HG03571 (cell line): ENCODE data around the gene PIP4K2C.
"Not testable (repeated sequence)": the region's sequence is repeated elsewhere in the genome, so short reads cannot be mapped to it uniquely, and the experiment has no call there.

ENCODE experiments used
- ATAC-seq: cut with Tn5 transposase; IDR thresholded peaks from one replicate; pipeline ENCODE4 v1.9.1; 2021; ENCODE audit not compliant: unreplicated experiment

PIP4K2C gene

GRCh38 chr12:57609101-57609780, 18.2 kb downstream of the PIP4K2C start:
- no peak for ATAC-seq

DNA sequence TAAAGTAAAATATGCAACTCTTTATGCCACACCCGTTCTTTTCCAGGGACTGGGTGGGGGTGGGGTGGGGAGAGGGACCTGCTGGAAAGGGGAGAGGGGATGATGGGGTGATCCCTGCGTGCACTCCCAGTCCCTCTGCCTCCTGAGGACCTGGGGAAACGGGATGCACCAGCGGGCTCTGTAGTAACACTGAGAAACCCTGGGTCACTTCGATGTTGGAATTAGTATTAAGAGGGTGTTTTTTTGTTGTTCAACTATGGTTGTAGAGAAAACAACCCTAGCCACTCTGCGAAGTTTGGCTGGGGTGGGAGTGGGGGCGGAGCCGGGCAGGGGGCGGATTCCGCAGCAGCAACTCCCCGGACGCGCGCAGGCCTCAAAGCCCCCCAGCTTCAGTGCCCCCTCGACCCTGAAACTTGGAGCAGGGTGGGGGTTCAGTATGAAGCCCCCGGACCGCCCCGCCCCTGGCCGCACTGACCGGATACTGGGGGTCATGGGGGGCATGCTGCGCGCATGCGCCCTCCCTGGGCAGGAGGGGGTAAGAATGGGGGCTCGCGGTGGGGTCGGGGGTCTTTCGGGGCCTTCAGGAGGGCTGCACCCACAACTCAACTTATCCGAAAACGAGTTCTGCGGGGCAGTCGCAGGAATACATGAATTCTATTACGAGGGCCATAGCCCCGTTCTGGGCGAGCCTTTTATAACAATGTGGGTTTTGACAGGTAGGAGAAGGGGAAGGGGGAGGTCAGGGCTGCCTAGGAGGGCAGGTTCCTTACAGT, 19.0 kb downstream of the PIP4K2C start:
- no peak for ATAC-seq

- no peak for ATAC-seq
Observed at GRCh38 chr12:57610554-57611107, 19.6 kb downstream of the PIP4K2C start.

DNA sequence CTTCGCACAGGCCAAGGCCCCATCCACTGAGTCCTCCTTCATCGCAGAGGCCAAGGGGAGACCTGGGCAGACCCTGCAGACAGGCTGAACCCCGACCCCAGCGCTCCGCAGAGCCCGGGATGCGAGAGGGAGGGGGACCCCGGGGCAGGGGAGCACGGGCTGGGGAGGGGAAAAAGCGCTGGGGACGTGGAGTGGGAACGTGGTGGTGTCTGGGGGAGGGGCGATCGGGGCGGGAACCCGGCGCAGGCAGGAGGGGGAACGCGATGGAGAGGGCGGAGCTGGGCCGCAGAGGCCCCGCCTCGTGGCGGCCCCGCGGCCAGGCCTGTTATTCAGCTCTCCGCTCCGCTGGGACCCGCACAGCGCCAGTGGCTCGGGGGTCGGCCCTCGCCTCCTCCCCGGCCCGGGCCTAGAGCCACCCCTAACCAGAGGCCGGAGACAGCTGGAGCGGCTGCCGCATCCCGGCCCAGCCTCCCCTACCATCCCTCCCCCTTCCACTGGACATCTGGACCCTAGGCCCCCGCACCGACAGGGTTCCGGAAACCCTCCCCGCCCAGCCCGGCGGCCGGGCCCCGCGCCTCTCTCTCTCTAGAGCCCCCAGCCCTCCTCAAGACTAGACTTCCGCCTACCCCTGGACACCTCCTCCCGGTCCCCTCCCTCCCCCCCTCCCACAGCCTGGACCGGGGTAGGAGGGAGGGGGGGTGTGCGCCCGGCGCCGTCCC, 20.3 kb downstream of the PIP4K2C start, which contains the start of gene ARHGEF25:
Gene ARHGEF25 (plus strand): TSS at position 328 of the 719 bp plus-strand sequence. CDS start 460 bp downstream, outside the sequence.
- ATAC-seq = no peak

DNA sequence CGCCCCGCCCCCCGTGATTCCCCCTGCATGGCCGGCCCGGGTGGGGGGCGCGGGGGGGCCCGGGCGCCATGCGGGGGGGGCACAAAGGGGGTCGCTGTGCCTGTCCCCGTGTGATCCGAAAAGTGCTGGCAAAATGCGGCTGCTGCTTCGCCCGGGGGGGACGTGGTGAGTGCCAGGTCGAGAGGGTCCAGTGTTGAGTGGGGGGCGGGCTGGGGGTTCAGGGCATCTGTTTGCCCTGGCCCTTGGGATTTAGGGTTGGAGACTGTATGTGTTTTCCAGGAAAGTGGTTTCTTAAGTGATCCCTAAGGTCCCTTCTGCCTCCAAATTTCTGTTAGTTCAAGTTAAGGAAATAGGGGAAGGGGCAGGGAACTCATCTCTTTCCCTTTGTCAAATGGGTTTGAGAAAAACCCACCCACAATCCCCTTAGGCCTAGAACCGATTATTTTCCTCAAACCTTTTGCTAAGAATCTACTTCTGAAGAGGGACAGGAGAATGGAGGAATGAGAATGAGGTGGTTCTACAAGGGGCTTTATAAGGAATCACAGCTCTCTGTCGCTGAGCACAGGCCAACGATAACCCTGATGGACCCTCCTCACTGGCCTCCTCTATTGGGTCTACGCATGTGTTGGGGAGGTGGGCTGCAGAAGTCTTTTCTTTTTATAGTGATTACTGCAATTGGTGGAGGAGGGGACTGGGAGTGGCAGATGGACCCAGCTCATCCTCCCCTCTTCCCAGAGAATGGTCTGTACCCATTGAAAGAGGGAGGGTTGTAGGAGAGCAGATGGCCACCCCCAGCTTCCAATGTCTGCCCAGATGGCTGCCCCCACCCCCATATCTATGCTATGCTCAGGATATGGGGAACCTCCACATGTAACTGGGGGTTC, 21.1 kb downstream of the PIP4K2C start:
- no peak for ATAC-seq

DNA sequence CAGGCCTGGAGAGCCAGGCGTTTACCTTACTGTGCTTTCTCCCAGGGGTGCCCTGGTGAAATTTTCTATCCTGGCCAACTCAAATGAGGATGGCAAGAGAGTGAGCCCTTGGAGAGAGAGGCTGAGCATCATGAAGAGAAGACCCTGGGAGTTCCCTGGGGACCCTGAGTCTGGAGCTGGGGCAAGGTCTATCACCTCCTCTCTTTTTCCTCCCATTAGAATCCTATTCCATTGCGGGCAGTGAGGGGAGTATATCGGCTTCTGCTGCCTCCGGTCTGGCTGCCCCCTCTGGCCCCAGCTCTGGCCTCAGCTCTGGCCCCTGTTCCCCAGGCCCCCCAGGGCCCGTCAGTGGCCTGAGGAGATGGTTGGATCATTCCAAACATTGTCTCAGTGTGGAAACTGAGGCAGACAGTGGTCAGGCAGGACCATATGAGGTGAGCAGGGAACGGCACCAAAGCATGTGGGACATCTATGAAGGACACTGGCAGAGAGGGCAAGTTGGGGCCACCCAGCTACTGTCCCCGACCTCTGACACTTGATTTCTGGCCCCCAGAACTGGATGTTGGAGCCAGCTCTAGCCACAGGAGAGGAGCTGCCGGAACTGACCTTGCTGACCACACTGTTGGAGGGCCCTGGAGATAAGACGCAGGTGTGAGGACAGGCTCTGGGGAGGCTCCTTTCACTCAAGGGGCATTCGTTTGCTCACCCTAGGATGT, 21.9 kb downstream of the PIP4K2C start:
- ATAC-seq = no peak

- no peak for ATAC-seq
Observed at GRCh38 chr12:57613427-57614109, 22.6 kb downstream of the PIP4K2C start.

- peak; percentile 46 for ATAC-seq
Observed at GRCh38 chr12:57614178-57614947, 23.4 kb downstream of the PIP4K2C start.

- no peak for ATAC-seq
Observed at GRCh38 chr12:57614948-57615500, 24.0 kb downstream of the PIP4K2C start.

DNA sequence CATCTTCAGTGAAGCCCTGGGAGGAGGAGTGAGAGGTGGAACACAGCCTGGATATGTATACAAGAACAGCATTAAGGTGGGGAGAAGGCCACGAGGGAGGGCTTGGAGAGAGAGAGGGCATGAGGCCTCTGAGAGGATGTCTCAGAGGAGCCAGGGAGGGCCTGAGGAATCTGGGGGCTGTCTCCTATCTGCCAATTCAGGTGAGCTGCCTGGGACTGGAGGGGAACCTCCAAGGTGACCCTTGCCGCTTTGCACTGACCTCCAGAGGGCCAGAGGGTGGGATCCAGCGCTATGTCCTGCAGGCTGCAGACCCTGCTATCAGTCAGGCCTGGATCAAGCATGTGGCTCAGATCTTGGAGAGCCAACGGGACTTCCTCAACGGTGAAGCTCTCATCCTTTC, 24.6 kb downstream of the PIP4K2C start:
- no peak for ATAC-seq

DNA sequence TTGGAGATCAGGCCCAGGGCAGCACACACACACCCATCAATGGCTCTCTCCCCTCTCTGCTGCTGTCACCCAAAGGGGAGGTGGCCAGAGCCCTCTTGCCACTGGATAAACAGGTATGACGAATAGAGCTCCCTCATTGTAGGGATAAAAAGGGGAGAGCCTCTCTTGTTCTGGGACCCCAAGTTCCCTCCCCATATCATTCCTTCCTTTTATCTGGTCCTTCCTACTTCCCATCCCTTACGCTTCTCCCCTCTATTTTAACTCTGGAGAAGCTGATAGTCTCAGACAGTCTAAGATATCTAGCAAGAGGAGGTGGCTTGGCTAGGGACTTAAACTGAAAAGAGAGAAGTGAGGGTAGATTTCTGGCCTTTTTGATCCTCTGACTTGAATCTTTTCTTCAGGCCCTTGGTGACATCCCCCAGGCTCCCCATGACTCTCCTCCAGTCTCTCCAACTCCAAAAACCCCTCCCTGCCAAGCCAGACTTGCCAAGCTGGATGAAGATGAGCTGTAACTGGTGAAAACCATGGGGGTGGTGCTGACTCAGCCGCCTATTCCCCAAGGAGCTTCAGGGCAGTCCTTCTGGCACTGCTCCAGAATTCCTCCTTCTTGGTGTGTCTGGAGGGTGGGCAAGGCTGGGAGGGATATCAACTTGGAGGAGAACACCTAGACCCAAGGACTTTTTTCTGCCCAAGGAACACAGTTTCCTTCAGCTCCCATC, 25.6 kb downstream of the PIP4K2C start:
- ATAC-seq = no peak

GRCh38 chr12:57617942-57618341, 26.9 kb downstream of the PIP4K2C start:
- no peak for ATAC-seq

DNA sequence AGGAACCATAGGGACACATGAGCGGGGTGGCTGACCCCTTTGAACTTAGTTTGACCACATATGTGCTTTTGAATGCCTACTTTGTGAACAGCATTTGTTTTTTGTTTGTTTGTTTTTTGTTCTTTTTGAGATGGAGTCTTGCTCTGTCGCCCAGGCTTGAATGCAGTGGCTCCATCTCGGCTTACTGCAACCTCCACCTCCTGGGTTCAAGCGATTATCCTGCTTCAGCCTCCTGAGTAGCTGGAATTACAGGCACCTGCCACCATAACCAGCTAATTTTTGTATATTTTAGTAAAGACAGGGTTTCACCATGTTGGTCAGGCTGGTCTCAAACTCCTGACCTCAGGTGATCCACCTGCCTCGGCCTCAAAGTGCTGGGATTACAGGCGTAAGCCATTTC, 27.4 kb downstream of the PIP4K2C start:
- ATAC-seq = not testable (repeated sequence)

- no peak for ATAC-seq
Observed at GRCh38 chr12:57618966-57619433, 28.0 kb downstream of the PIP4K2C start.

DNA sequence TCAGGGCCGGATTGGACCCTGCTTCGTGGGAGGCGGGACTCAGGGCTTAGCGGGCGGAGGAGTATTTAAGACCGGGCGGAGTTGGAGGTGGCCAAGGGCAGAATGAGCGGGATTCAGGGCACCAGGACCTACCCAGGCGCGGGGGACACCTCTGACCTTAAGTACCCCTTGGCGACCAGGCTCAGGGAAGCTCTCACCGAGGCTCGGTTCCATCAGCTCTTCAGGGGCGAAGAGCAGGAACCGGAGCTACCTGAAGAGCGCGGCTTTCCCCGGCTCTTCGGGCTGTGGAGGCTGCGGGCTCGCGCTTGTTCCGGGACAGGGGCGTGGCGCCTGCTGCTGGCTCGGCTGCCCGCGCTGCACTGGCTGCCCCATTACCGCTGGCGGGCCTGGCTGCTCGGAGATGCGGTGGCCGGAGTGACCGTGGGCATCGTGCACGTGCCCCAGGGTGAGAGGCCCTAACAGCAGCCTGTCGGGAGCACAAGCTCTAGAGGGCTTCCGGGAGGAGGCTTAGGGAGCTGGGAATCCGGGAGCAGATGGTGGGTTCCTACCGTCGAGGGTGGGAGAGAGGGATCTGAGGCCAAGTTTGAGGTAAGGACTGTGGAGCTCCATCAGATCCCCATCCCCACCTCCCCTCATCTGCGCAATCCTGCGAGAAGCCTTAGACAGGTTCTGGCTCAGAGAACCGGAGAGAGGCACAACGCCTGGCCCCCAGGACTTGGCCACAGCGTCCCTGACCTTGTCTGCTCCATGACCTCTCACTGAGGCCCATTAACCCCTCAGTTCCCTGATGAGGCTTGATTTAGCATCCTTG, 28.6 kb downstream of the PIP4K2C start:
- ATAC-seq = no peak

DNA sequence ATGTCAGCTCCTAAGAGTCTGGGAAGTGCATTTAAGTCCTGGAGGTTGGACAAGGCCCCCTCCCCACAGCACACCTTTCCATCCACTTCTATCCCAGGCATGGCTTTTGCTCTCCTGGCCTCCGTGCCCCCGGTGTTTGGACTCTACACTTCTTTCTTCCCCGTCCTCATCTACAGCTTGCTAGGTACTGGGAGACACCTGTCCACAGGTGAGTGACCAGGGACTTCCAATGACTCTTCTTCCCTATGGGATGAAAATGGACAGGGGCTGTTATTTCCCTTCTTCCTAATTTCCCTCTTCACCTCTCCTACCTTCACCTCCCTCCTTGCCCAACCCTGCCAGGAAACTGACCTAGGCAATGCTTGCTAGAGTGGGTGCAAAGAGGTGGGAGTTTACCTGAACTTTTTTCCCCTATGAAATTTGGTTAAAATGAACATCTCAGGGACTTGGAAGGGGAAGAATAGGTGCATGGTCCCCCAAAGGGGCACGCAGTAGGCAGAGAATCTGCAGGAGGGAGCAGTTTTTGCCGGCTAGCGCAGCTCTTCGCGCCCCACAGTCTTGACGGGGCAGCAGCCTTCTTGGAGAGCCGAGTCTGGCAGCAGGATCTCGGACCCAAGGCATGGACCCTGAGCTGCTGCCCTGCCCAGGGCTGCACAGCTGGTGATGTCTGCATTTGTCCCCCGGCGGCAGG, 29.4 kb downstream of the PIP4K2C start:
- ATAC-seq = no peak
